Heart right ventricle (tissue), 16 donors: ENCODE data around the gene BATF. TPM values are rescaled to one million over a fixed set of nuclear protein-coding genes. Genes with fewer than 3 reads are reported as not detected.

ENCODE experiments used
- ATAC-seq, 8 donors: fragments of 200-7000 bp; cut with Tn5 transposase; one replicate each; pipeline ENCODE4 v1.9.1; 2020; ENCODE audit warnings: mild to moderate bottlenecking in 8 of 8, moderate library complexity in 8 of 8, moderate number of reproducible peaks in 1 of 8
- DNase-seq, 2 donors: peaks; one replicate each; pipeline ENCODE4 v3.0.0-alpha.2; 2020
- H3K27ac ChIP-seq, 10 donors: fragments of 200-600 bp; sonication (generic) in 2 of 10; one replicate each; pipeline versions ENCODE4 v1.5.0 to v1.8.0; 2020 to 2022; ENCODE audit warnings: mild to moderate bottlenecking in 3 of 10
- H3K27me3 ChIP-seq, 7 donors: fragments of 200-600 bp; one replicate each; pipeline ENCODE4 v1.8.0; 2021 to 2022; ENCODE audit warnings: mild to moderate bottlenecking in 2 of 7
- H3K36me3 ChIP-seq, 9 donors: fragments of 200-600 bp; sonication (generic) in 1 of 9; one replicate each; pipeline versions ENCODE4 v1.5.0 to v1.8.0; 2020 to 2022; ENCODE audit warnings: mild to moderate bottlenecking in 2 of 9
- H3K4me1 ChIP-seq, 9 donors: fragments of 200-600 bp; sonication (generic) in 1 of 9; one replicate each; pipeline versions ENCODE4 v1.5.0 to v1.8.0; 2020 to 2022; ENCODE audit warnings: mild to moderate bottlenecking in 4 of 9
- H3K4me3 ChIP-seq, 10 donors: fragments of 200-600 bp; sonication (generic) in 2 of 10; one replicate each; pipeline versions ENCODE4 v1.5.0 to v1.8.0; 2020 to 2022; ENCODE audit warnings: mild to moderate bottlenecking in 7 of 10, moderate library complexity in 2 of 10
- H3K9me3 ChIP-seq, 11 donors: fragments of 200-600 bp in 10 of 11; sonication (generic) in 2 of 11; one replicate each; pipeline versions ENCODE4 v1.5.0 to v1.8.0; 2013 to 2022; ENCODE audit warnings: mild to moderate bottlenecking in 2 of 11, control low read depth in 1 of 11, moderate library complexity in 1 of 11
- CTCF ChIP-seq, 9 donors: fragments of 200-600 bp; sonication (generic) in 2 of 9; IDR thresholded peaks; one replicate each; pipeline versions ENCODE4 v1.5.0 to v1.8.0; 2021 to 2022; ENCODE audit warnings: antibody characterized with exemption in 9 of 9, mild to moderate bottlenecking in 5 of 9, moderate library complexity in 1 of 9
- WGBS, 2 donors: extraction: QIAGEN DNeasy Blood & Tissue Kit; methylation state at CpG; one replicate each; pipeline ENCODE4 v1.1.7; 2013; ENCODE audit warnings: inconsistent platforms in 1 of 2; 5-methylcytosine and 5-hydroxymethylcytosine counted together
- intact Hi-C, 10 donors: fragments of 100-400 bp; cut with DNase I; formaldehyde crosslinking; loops; one replicate each; pipeline versions ENCODE4 v1.11.1 to v1.14.2; 2022
- polyA plus RNA-seq, 2 donors: library from polyadenylated mRNA; stranded (reverse); fragments of 200-250 nt; gene quantifications; one replicate each; pipeline ENCODE4 v1.2.3, GENCODE V29; 2013
- total RNA-seq, 10 donors: library from RNA; stranded (reverse); fragmentation: NEBNext Ultra II Directional in 3 of 10; extraction: Animal tissue kit (Norgen Biotek cat#: 25700) in 3 of 10; gene quantifications; one replicate each; pipeline versions ENCODE4 v1.2.1 to v1.2.4, GENCODE V29; 2021 to 2023
- donor health status: Arrhythmogenic right ventricular cardiomyopathy.
- donor health status: ischemic (EF 13 %, LVEDD 7.1; RV severe dilation, severe dysfunction).
- donor health status: healthy with polysubstance abuse.
- donor health status: DM: no; HTN: yes; CAD: no.
- donor health status: DM: no; HTN: no; CAD: no.
- donor health status: ischemic (EF 25% LVEDD 6.9; RV normal size, moderate dysfunction).
- donor health status: ischemic (EF 25% LVEDD 5.7; RV mildly dilated, moderate dysfunction).
- donor health status: healthy.
- donor health status: DM: yes; HTN: yes; CAD: no.
- donor health status: Ischemic cardiomyopathy.
- donor health status: ischemic (EF 35%, LVEDD 5.7; RV mildly dilated, moderate dysfunction).
- donor health status: nonischemic (EF 11% LVEDD 7.7; RV severe dilation, severe dysfunction).
- donor health status: DM: yes; HTN: yes; CAD: no.
- donor health status: PGD.
- donor health status: ischemic (EF 29% LVEDD 5.4; RV normal size, mild dysfunction).
- donor health status: nonischemic (EF 23%, LVEDD 6.1; RV moderate dilation, normal function).

Gene BATF
- total and polyA plus RNA-seq, 12 donors, result 0.34 to 3.3 (median 1.7) TPM; not detected in 5

GRCh38 chr14:75487155-75487671 lies 35.1 kb upstream of the BATF start:
- intact Hi-C loops, result loop anchor here in 7 of 10 donors (2.0 to 10.0 kb wide), 7 partner anchors 35 to 360 kb away; partner anchors contain the start of genes JDP2 (in 1 of the 7) and NEK9 (in 1 of the 7)
- 81 to 82% methylated on average over 7 of the region's 7 CpGs for WGBS, 2 donors

DNA sequence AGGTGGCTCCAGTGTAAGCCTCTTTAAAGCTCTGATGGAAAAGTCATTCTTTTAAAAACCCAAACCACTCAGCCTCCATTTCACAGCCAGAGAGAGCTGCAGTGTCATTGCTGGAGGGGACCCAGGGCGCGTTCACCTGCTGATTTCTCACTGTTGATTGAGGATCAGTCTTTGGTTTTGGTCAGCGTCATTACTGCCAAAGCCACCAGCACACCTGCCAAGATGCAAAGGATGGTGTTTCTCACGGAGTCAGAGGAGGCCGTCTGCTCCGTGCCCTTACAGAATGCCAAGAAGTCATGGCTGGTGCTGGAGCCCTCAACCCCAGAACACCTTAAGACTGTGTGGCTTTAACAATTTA lies 32.8 kb upstream of the BATF start:
- no peak for DNase-seq

More at GRCh38 chr14:75487155-75487671, 35.1 kb upstream of the BATF start:
- Histone ChIP-seq H3K27me3 (no peaks in the 10 kb centered on the region), H3K27ac (no peak overlapping the region), H3K4me1 (peaks cover 0 to 9% (median 0%) of the 10 kb centered on the region in 9 donors), H3K36me3 (no peaks in the 10 kb centered on the region), H3K4me3 (no peak overlapping the region), H3K9me3 (no peaks in the 10 kb centered on the region)
- ATAC-seq (no peak), DNase-seq (no peak)
- no peak for TF ChIP-seq CTCF (IDR thresholded peaks at IDR 0.05)

DNA sequence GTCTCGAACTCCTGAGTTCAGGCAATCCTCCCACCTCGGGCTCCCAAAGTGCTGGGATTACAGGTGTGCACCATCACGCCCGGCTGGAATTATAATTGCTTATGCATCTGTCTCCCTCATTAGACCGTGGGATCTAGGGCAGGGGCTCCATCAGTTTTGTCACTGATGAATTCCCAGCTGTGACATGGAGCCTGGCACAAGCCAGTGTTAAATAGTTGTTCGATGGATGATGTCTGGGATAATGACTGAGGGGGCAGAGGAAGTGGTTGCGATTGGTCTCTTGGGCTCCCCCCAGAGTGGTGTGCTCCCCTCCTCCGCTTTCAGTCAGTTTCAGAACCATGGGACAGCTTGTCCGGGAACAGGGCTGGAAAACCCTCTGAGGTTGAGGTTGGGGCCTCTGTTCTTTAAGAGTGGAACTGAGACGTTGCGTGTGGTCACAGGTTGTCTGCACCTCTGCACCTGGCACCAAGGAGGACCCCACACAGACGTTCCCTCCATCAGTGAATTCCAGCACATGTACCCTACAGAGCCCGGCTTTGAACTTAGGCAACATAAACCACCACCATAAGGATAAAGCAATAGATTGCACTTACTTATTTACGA lies 30.8 kb upstream of the BATF start:
- Histone ChIP-seq H3K36me3 (no peaks in the 10 kb centered on the region), H3K27me3 (no peaks in the 10 kb centered on the region), H3K4me3 (no peak overlapping the region), H3K27ac (no peak overlapping the region), H3K4me1 (peaks cover 0 to 20% (median 0%) of the 10 kb centered on the region in 9 donors), H3K9me3 (no peaks in the 10 kb centered on the region)
- intact Hi-C loops, result loop anchor here in 5 of 10 donors (5.0 to 10.0 kb wide), 5 partner anchors 66 to 369 kb away; no protein-coding TSS in a partner anchor
- ATAC-seq (no peak), DNase-seq (no peak)
- WGBS, 2 donors, result 80 to 82% methylated on average over 14 of the region's 14 CpGs
- no peak for TF ChIP-seq CTCF (IDR thresholded peaks at IDR 0.05)

More for the DNA sequence above, 32.8 kb upstream of the BATF start:
- H3K4me1 ChIP-seq, result peaks cover 0 to 9% (median 0%) of the 10 kb centered on the region in 9 donors
- no peaks in the 10 kb centered on the region for H3K27me3 ChIP-seq
- H3K9me3 ChIP-seq, result no peaks in the 10 kb centered on the region
- WGBS, 2 donors, result 87 to 90% methylated on average over 6 of the region's 6 CpGs
- no peak overlapping the region for H3K27ac ChIP-seq
- ATAC-seq, result no peak
- TF ChIP-seq CTCF (IDR thresholded peaks at IDR 0.05), result no peak
- intact Hi-C loops, result loop anchor here in 8 of 10 donors (1.0 to 10.0 kb wide), 9 partner anchors 37 to 362 kb away; partner anchors contain the start of genes JDP2 (in 1 of the 8) and NEK9 (in 1 of the 8)
- no peaks in the 10 kb centered on the region for H3K36me3 ChIP-seq
- H3K4me3 ChIP-seq, result no peak overlapping the region

DNA sequence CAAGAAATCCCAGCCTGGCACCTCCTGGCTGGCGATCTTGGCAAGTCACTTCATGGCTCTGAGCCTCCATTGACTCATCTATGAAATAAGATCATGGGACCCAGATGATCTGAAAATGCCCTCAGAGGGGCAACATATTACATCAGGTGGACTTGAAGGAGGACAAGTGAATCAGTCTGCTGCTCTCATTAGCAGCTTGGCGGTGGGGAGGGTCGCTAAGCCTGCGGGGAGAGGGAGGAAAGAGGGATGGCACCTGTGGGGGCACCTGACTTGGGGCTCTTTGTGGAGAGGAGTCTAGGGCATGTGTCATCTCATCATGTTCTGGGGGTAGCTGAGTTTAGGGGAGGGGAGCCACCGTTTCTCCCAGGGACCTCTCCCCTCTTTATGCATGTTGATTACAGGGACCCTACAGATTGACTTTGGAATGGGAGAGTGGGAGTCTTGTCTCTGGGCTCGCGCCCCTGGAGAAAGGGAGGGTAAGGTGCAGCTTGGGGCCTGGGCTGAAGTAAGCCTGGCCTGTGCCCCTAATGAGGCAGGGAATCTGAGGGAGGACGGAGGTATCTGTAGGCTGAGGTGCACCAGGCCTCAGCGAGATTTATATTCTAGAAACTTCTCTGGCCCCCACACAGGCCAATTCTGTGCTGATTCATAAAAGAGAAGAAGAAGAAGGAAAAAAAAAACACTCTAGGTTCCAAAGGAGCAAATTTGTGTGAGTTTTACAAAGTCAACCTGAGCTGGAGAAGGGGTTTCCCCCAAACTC lies 29.3 kb upstream of the BATF start:
- Histone ChIP-seq H3K27me3 (no peaks in the 10 kb centered on the region), H3K4me3 (no peak overlapping the region), H3K9me3 (no peaks in the 10 kb centered on the region), H3K27ac (no peak overlapping the region), H3K4me1 (peaks cover 0 to 32% (median 0%) of the 10 kb centered on the region in 9 donors), H3K36me3 (no peaks in the 10 kb centered on the region)
- no peak for ATAC-seq
- no peak for DNase-seq
- WGBS, 2 donors, result 87 to 92% methylated on average over 9 of the region's 9 CpGs
- intact Hi-C loops, result loop anchor here in 5 of 10 donors (5.0 to 10.0 kb wide), 5 partner anchors 64 to 371 kb away; no protein-coding TSS in a partner anchor
- TF ChIP-seq CTCF (IDR thresholded peaks at IDR 0.05), result no peak
